Keratinocyte (primary cell): Measurements from ENCODE around the gene ARMCX2. TPM values are rescaled to one million over a fixed set of nuclear protein-coding genes. Genes with fewer than 3 reads are reported as not detected.

Experiments used
- DNase-seq: peaks from one replicate; pipeline ENCODE4 v3.0.0-alpha.2; 2011; ENCODE audit warnings: low read depth, missing footprints, low spot score
- FAIRE-seq: peaks from 2 replicates; lab custom pipeline; 2011; peaks lifted over from hg19 to GRCh38; lab: Jason Lieb, UNC
- H2AFZ ChIP-seq: 2 replicates; pipeline ENCODE4 v1.6.0; 2012; ENCODE audit warnings: low read length, control low read depth, inconsistent platforms; ENCODE audit not compliant: control insufficient read depth
- H3K27ac ChIP-seq: 2 replicates; pipeline ENCODE4 v1.5.1; 2011; ENCODE audit warnings: low read length; ENCODE audit not compliant: control insufficient read depth, insufficient read depth
- H3K27me3 ChIP-seq: 3 replicates; pipeline ENCODE4 v1.6.0; 2011; ENCODE audit warnings: low read length; ENCODE audit not compliant: control insufficient read depth, insufficient read depth; ENCODE audit errors: extremely low read depth
- H3K36me3 ChIP-seq, 2 experiments: 2 replicates in 1 of 2; 3 replicates in 1 of 2; pipeline ENCODE4 v1.5.1; 2011; ENCODE audit warnings: low read length in 2 of 2, mild to moderate bottlenecking in 1 of 2; ENCODE audit not compliant: control insufficient read depth in 2 of 2, insufficient read depth in 2 of 2; ENCODE audit errors: extremely low read depth in 1 of 2
- H3K4me1 ChIP-seq: 3 replicates; pipeline ENCODE4 v1.5.1; 2011; ENCODE audit warnings: low read length; ENCODE audit not compliant: control insufficient read depth, insufficient read depth; ENCODE audit errors: extremely low read depth
- H3K4me2 ChIP-seq: 3 replicates; pipeline ENCODE4 v1.6.0; 2011; ENCODE audit warnings: low read depth, low read length; ENCODE audit not compliant: control insufficient read depth, insufficient read depth; ENCODE audit errors: extremely low read depth
- H3K4me3 ChIP-seq, 3 experiments: fragments of 200-600 bp in 1 of 3; sonication (generic) in 1 of 3; 2 replicates in 2 of 3; 3 replicates in 1 of 3; pipeline ENCODE4 v1.5.1; 2011 to 2016; ENCODE audit warnings: low read length in 3 of 3, mild to moderate bottlenecking in 3 of 3, control low read depth in 2 of 3, inconsistent platforms in 1 of 3, low read depth in 1 of 3, mixed read lengths in 1 of 3, mixed run types in 1 of 3, moderate library complexity in 1 of 3; ENCODE audit not compliant: control insufficient read depth in 2 of 3, insufficient read depth in 2 of 3; ENCODE audit errors: extremely low read depth in 1 of 3
- H3K79me2 ChIP-seq: 2 replicates; pipeline ENCODE4 v1.6.0; 2012; ENCODE audit warnings: low read length; ENCODE audit not compliant: control insufficient read depth, insufficient read depth
- H3K9ac ChIP-seq: 3 replicates; pipeline ENCODE4 v1.6.0; 2011; ENCODE audit warnings: low read length; ENCODE audit not compliant: control insufficient read depth, insufficient read depth; ENCODE audit errors: extremely low read depth
- H3K9me1 ChIP-seq: 3 replicates; pipeline ENCODE4 v1.6.0; 2011; ENCODE audit warnings: low read length; ENCODE audit not compliant: control insufficient read depth, insufficient read depth; ENCODE audit errors: extremely low read depth
- H3K9me3 ChIP-seq: 2 replicates; pipeline ENCODE4 v1.5.1; 2012; ENCODE audit warnings: low read depth, low read length; ENCODE audit not compliant: control insufficient read depth
- H4K20me1 ChIP-seq: 3 replicates; pipeline ENCODE4 v1.6.0; 2011; ENCODE audit warnings: low read length; ENCODE audit not compliant: control insufficient read depth, insufficient read depth; ENCODE audit errors: extremely low read depth
- CTCF ChIP-seq, 3 experiments: IDR thresholded peaks in 1 of 3; conservative IDR thresholded peaks in 1 of 3; optimal IDR thresholded peaks in 1 of 3; 2 replicates in 2 of 3; 3 replicates in 1 of 3; pipeline versions ENCODE3 to v1.5.1; 2011; ENCODE audit warnings: low read length in 3 of 3, mild to moderate bottlenecking in 3 of 3, moderate library complexity in 2 of 3, control low read depth in 1 of 3, inconsistent platforms in 1 of 3; ENCODE audit not compliant: insufficient read depth in 2 of 3; ENCODE audit errors: extremely low read depth in 1 of 3
- EZH2 ChIP-seq: IDR thresholded peaks from one replicate; pipeline ENCODE4 v1.6.1; 2012; ENCODE audit warnings: inconsistent platforms, mild to moderate bottlenecking, low read length, moderate library complexity
- dilution Hi-C: fragments of 300-500 bp; cut with MboI; formaldehyde crosslinking; loops from one replicate; pipeline ENCODE4 v1.7.0; 2020; ENCODE audit warnings: low sequenced_read_pairs; ENCODE audit not compliant: extremely low pct_ligation_motif_present
- polyA plus RNA-seq, 5 experiments: library from polyadenylated mRNA; depleted of rRNA in 3 of 5; stranded (reverse) in 3 of 5; stranded (forward) in 1 of 5; unstranded in 1 of 5; fragments of >200 nt; gene quantifications; 1 replicate in 1 of 5; 2 replicates in 3 of 5; 3 replicates in 1 of 5; pipeline versions ENCODE4 v1.2.1 to v1.2.3, GENCODE V29; 2011 to 2012; ENCODE audit warnings: missing spikeins in 2 of 5, low read depth in 1 of 5, low replicate concordance in 1 of 5

ARMCX2 gene
- polyA plus RNA-seq, 1 donor (not counting 4 experiments of a cell fraction or from before 2014, with no cell fraction given): 20.0 TPM

- Histone ChIP-seq H3K27me3 (no peaks in the 10 kb centered on the region), H2AFZ (no peak overlapping the region), H3K4me2 (no peak overlapping the region), H3K27ac (no peak overlapping the region), H3K79me2 (no peaks in the 10 kb centered on the region), H3K4me3 (no peak overlapping the region), H3K36me3 (no peaks in the 10 kb centered on the region), H3K4me1 (no peaks in the 10 kb centered on the region), H3K9ac (no peak overlapping the region), H3K9me3 (no peaks in the 10 kb centered on the region), H3K9me1 (no peaks in the 10 kb centered on the region), H4K20me1 (no peaks in the 10 kb centered on the region)
- FAIRE-seq (no peak), DNase-seq (no peak)
- dilution Hi-C loops: no loop called here
- TF ChIP-seq EZH2: no peak
- no peak for TF ChIP-seq CTCF (optimal IDR thresholded peaks at IDR 0.05 in 1 of 3, IDR thresholded peaks at IDR 0.05 in 1 of 3, conservative IDR thresholded peaks at IDR 0.05 in 1 of 3; ENCODE audit: extremely low read depth in 1 of 3, insufficient read depth in 2 of 3, low read length in 3 of 3)
Measured at GRCh38 chrX:101685923-101686322, 26.3 kb upstream of the ARMCX2 start.

GRCh38 chrX:101682723-101683122 lies 23.1 kb upstream of the ARMCX2 start:
- H3K36me3 ChIP-seq: no peaks in the 10 kb centered on the region
- no peak overlapping the region for H3K27ac ChIP-seq
- no peaks in the 10 kb centered on the region for H3K9me3 ChIP-seq
- no peaks in the 10 kb centered on the region for H3K79me2 ChIP-seq
- H3K9ac ChIP-seq: no peak overlapping the region
- no peaks in the 10 kb centered on the region for H3K27me3 ChIP-seq
- DNase-seq: no peak
- H3K9me1 ChIP-seq: no peaks in the 10 kb centered on the region
- FAIRE-seq: no peak
- no peaks in the 10 kb centered on the region for H3K4me1 ChIP-seq
- no peak overlapping the region for H3K4me2 ChIP-seq
- TF ChIP-seq CTCF (optimal IDR thresholded peaks at IDR 0.05 in 1 of 3, IDR thresholded peaks at IDR 0.05 in 1 of 3, conservative IDR thresholded peaks at IDR 0.05 in 1 of 3; ENCODE audit: extremely low read depth in 1 of 3, insufficient read depth in 2 of 3, low read length in 3 of 3): no peak
- TF ChIP-seq EZH2: no peak
- H2AFZ ChIP-seq: no peak overlapping the region
- H4K20me1 ChIP-seq: no peaks in the 10 kb centered on the region
- H3K4me3 ChIP-seq: no peak overlapping the region
- dilution Hi-C loops: no loop called here
